PC-9 (cell line): ENCODE results near the gene EPS8L3. TPM values are rescaled to one million over a fixed set of nuclear protein-coding genes. Genes with fewer than 3 reads are reported as not detected.

Source experiments
- BruUV-seq: library from RNA; stranded (reverse); fragments of 400-500 nt; replicated peaks from 2 replicates; lab custom pipeline; 2021; lab: Mats Ljungman, UMichigan
- CTCF ChIA-PET: fragments of 300-600 bp; sonication (Branson Sonifier 250); formaldehyde crosslinking; loops from one replicate; lab custom pipeline; 2022; ENCODE audit warnings: antibody characterized with exemption; lab: Charles Lee
- POLR2A ChIA-PET: fragments of 300-600 bp; sonication (Branson Sonifier 250); formaldehyde crosslinking; loops from one replicate; lab custom pipeline; 2022; ENCODE audit warnings: antibody characterized with exemption; ENCODE audit not compliant: unreplicated experiment; lab: Charles Lee
- DNase-seq, 2 experiments: peaks; one replicate each; pipeline versions ENCODE4 v3.0.0 to v3.0.0-alpha.2; 2015 to 2022; ENCODE audit warnings: mixed read lengths in 1 of 2
- H2AFZ ChIP-seq: fragments of 200-600 bp; sonication (generic); 2 replicates; pipeline ENCODE4 v1.8.1; 2017; ENCODE audit warnings: antibody characterized with exemption
- H3F3A ChIP-seq: fragments of 200-600 bp; sonication (generic); 2 replicates; pipeline ENCODE4 v1.8.1; 2017; ENCODE audit warnings: antibody characterized with exemption, mild to moderate bottlenecking, low read depth; ENCODE audit not compliant: insufficient read depth
- H3K27ac ChIP-seq: fragments of 200-600 bp; sonication (generic); 2 replicates; pipeline ENCODE4 v1.6.1; 2016; ENCODE audit warnings: mixed run types
- H3K27me3 ChIP-seq: fragments of 200-600 bp; sonication (generic); 2 replicates; pipeline ENCODE4 v1.6.1; 2016; ENCODE audit warnings: low read depth, mixed run types; ENCODE audit not compliant: insufficient read depth
- H3K36me3 ChIP-seq: fragments of 200-600 bp; sonication (generic); 2 replicates; pipeline ENCODE4 v1.6.1; 2016; ENCODE audit warnings: low read depth, mixed run types
- H3K4me1 ChIP-seq: fragments of 200-600 bp; sonication (generic); replicated peaks from 2 replicates; pipeline ENCODE4 v1.6.1; 2016; ENCODE audit warnings: mixed run types; ENCODE audit not compliant: insufficient read depth
- H3K4me2 ChIP-seq: fragments of 200-600 bp; sonication (generic); 2 replicates; pipeline ENCODE4 v1.6.1; 2017; ENCODE audit warnings: mixed run types
- H3K4me3 ChIP-seq: fragments of 200-600 bp; sonication (generic); 2 replicates; pipeline ENCODE4 v1.6.1; 2016; ENCODE audit warnings: mixed run types
- H3K79me2 ChIP-seq: fragments of 200-600 bp; sonication (generic); 2 replicates; pipeline ENCODE4 v1.6.1; 2017; ENCODE audit warnings: low read depth, mixed run types
- H3K9me2 ChIP-seq: fragments of 200-600 bp; sonication (generic); 2 replicates; pipeline ENCODE4 v1.8.1; 2017; ENCODE audit warnings: mild to moderate bottlenecking; ENCODE audit not compliant: insufficient read depth
- H3K9me3 ChIP-seq: fragments of 200-600 bp; sonication (generic); 2 replicates; pipeline ENCODE4 v1.8.1; 2016; ENCODE audit warnings: low read depth; ENCODE audit not compliant: insufficient read depth
- H4K20me1 ChIP-seq: fragments of 200-600 bp; sonication (generic); 2 replicates; pipeline ENCODE4 v1.8.1; 2017; ENCODE audit not compliant: insufficient read depth
- EZH2 ChIP-seq: fragments of 200-600 bp; sonication (generic); IDR thresholded peaks from 2 replicates; pipeline ENCODE4 v1.8.0; 2017; ENCODE audit warnings: antibody characterized with exemption, low read depth
- intact Hi-C: fragments of 100-400 bp; cut with micrococcal nuclease; formaldehyde crosslinking; loops from one replicate; pipeline ENCODE4 v1.10.0; 2022; ENCODE audit not compliant: unreplicated experiment
- total RNA-seq: library from RNA; stranded (reverse); gene quantifications from 2 replicates; pipeline ENCODE4 v1.2.3, GENCODE V29; 2021
- TF ChIP-seq, protein P1 (sequence below): fragments of 200-600 bp; sonication (generic); conservative IDR thresholded peaks from 2 replicates; pipeline ENCODE4 v1.6.1; 2017; ENCODE audit warnings: mixed run types, antibody characterized with exemption, mild to moderate bottlenecking, moderate library complexity

The EPS8L3 gene
- total RNA-seq, 1 experiment from 2014 or later, result 1.2 TPM

DNA sequence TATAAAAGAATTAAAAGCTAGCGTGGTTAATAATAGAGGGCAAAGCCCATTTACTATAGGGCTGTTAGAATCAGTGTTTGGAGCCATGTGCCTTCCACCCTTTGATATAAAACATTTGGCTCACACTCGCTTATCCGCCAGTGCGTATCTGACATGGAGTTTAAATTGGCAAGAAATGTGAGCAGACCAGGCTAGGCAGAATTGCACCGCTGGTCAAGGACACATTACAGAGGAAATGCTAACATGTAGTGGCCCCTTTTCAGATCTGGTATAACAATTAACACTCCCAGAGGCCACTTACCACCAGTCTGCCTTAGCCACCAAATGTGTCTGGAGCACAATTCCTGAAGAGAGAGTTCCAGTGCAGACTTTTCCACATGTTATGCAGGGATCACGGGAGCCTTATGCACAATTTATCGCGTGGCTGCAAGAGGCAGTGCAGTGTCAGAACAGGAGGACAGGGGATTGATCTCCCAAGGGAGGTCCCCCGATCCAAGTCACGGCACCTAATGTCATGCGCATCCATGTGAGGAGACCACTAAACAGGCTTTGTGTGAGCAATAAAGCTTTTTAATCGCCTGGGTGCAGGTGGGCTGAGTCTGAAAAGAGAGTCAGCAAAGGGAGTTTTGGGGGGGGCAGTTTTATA, 36.9 kb downstream of the EPS8L3 start:
- Histone ChIP-seq H3K27me3 (no peaks in the 10 kb centered on the region), H3K36me3 (no peaks in the 10 kb centered on the region), H2AFZ (no peak overlapping the region), H3F3A (no peaks in the 10 kb centered on the region; the same call in 1 of the 2 replicates), H3K27ac (no peak overlapping the region), H3K4me1 (peaks cover 5% of the 10 kb centered on the region), H3K9me2 (no peaks in the 10 kb centered on the region), H4K20me1 (no peaks in the 10 kb centered on the region), H3K4me2 (no peak overlapping the region), H3K9me3 (peaks cover 6% of the 10 kb centered on the region; the same call in 1 of the 2 replicates), H3K4me3 (no peak overlapping the region), H3K79me2 (no peaks in the 10 kb centered on the region)
- DNase-seq, result no peak
- CTCF ChIA-PET, result no interaction called here
- intact Hi-C loops, result no loop called here
- TF ChIP-seq, protein P1, sequence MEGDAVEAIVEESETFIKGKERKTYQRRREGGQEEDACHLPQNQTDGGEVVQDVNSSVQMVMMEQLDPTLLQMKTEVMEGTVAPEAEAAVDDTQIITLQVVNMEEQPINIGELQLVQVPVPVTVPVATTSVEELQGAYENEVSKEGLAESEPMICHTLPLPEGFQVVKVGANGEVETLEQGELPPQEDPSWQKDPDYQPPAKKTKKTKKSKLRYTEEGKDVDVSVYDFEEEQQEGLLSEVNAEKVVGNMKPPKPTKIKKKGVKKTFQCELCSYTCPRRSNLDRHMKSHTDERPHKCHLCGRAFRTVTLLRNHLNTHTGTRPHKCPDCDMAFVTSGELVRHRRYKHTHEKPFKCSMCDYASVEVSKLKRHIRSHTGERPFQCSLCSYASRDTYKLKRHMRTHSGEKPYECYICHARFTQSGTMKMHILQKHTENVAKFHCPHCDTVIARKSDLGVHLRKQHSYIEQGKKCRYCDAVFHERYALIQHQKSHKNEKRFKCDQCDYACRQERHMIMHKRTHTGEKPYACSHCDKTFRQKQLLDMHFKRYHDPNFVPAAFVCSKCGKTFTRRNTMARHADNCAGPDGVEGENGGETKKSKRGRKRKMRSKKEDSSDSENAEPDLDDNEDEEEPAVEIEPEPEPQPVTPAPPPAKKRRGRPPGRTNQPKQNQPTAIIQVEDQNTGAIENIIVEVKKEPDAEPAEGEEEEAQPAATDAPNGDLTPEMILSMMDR, result no peak
- no peak for TF ChIP-seq EZH2
- no TSS peak for BruUV-seq
- POLR2A ChIA-PET, result no interaction called here

DNA sequence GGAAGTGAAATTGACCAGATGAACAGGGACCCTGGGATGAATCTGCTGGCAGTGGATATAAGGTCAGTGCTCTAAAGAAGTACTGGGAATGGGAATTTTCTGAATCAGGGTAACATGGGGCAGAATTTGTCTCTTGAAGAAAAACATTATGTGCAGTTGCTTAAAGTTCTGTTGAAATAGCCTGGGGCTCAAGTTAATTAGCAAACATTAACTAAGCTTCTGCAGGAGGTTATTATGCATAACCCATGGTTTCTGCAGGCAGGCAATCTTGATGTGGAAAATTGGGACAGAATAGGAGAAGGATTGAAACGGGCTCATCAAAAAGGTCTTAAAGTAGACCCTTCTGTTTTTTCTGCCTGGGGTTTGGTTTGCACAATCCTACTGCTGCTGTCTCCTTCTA, 37.7 kb downstream of the EPS8L3 start:
- TF ChIP-seq, protein P1, result no peak
- no peak for TF ChIP-seq EZH2
- CTCF ChIA-PET, result no interaction called here
- Histone ChIP-seq H3K9me2 (no peaks in the 10 kb centered on the region), H3K9me3 (peaks cover 10% of the 10 kb centered on the region; the same call in 1 of the 2 replicates), H2AFZ (no peak overlapping the region), H3K27ac (no peak overlapping the region), H3K79me2 (no peaks in the 10 kb centered on the region), H4K20me1 (no peaks in the 10 kb centered on the region), H3F3A (peaks cover 3% of the 10 kb centered on the region; the same call in 1 of the 2 replicates), H3K27me3 (no peaks in the 10 kb centered on the region), H3K4me2 (0 out of 2 replicates have a peak overlapping the region, but pooled peaks have one; percentile 0), H3K36me3 (no peaks in the 10 kb centered on the region), H3K4me3 (no peak overlapping the region), H3K4me1 (peaks cover 7% of the 10 kb centered on the region)
- BruUV-seq, result no TSS peak
- intact Hi-C loops, result no loop called here
- POLR2A ChIA-PET, result no interaction called here
- DNase-seq, result no peak

DNA sequence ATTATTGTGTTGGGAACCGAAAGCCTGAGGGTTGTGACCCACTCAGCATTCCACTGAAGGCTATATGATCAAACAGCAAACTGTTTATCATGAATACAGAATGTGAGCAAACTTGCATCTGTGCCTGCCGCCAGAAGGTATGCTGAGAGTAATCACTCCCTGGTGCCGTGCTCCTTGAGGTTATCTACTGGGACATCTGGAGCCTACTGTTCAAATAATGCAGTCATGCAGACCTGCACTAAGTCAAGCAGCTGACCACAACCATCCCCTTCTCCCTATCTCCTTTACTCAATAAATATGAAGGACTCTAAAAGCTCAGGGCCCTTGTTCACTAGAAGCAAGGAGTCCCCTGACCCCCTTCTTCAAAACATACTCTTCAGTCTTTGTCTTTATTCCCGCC, 38.2 kb downstream of the EPS8L3 start:
- Histone ChIP-seq H3K79me2 (no peaks in the 10 kb centered on the region), H3K9me3 (peaks cover 10% of the 10 kb centered on the region; the same call in 1 of the 2 replicates), H3K27me3 (no peaks in the 10 kb centered on the region), H3K4me3 (no peak overlapping the region), H3K4me1 (peaks cover 12% of the 10 kb centered on the region), H3K27ac (no peak overlapping the region), H3K9me2 (no peaks in the 10 kb centered on the region), H3K36me3 (no peaks in the 10 kb centered on the region), H4K20me1 (no peaks in the 10 kb centered on the region), H2AFZ (no peak overlapping the region; the same call in 1 of the 2 replicates), H3F3A (peaks cover 4% of the 10 kb centered on the region; the same call in 1 of the 2 replicates), H3K4me2 (0 out of 2 replicates have a peak overlapping the region, but pooled peaks have one; percentile 0)
- BruUV-seq, result no TSS peak
- intact Hi-C loops, result no loop called here
- ChIA-PET CTCF (no interaction called here), POLR2A (no interaction called here)
- no peak for DNase-seq
- no peak for TF ChIP-seq EZH2
- TF ChIP-seq, protein P1, result no peak
